CD4-positive, alpha-beta T cell treated with Interleukin-15 for 4 hours (primary cell): ENCODE data around the gene MIS18A.
A peak's percentile ranks its signal among the peaks of the same experiment; 100 is the strongest.
"Not testable (repeated sequence)": the region's sequence is repeated elsewhere in the genome, so short reads cannot be mapped to it uniquely, and the experiment has no call there.

Experiments used
- DNase-seq: peaks from one replicate; pipeline ENCODE4 v3.0.0-alpha.2; 2020; ENCODE audit warnings: low spot score

MIS18A gene

GRCh38 chr21:32278518-32279376, at the start of gene MIS18A:
TSS of gene MIS18A (minus strand) at chr21:32279049. CDS start at chr21:32279014, 35 bp downstream.
- DNase-seq, result peak; percentile 97

- no peak for DNase-seq
These were observed 49.7 kb upstream of the MIS18A start for GRCh38 chr21:32328595-32328994.

GRCh38 chr21:32325706-32326105, 46.9 kb upstream of the MIS18A start:
- DNase-seq, result no peak

GRCh38 chr21:32322676-32323075, 43.8 kb upstream of the MIS18A start:
- no peak for DNase-seq

GRCh38 chr21:32322103-32322502, 43.3 kb upstream of the MIS18A start:
- DNase-seq, result no peak

- DNase-seq, result no peak
These were observed 42.6 kb upstream of the MIS18A start for GRCh38 chr21:32321480-32321879.

- DNase-seq, result no peak
These were observed 41.9 kb upstream of the MIS18A start for GRCh38 chr21:32320726-32321125.

- no peak for DNase-seq
These were observed 41.2 kb upstream of the MIS18A start for GRCh38 chr21:32320059-32320458.

GRCh38 chr21:32319012-32319411, 40.2 kb upstream of the MIS18A start:
- no peak for DNase-seq

GRCh38 chr21:32317726-32318125, 38.9 kb upstream of the MIS18A start:
- no peak for DNase-seq

- DNase-seq, result no peak
These were observed 37.7 kb upstream of the MIS18A start for GRCh38 chr21:32316361-32317215.

GRCh38 chr21:32315511-32316281, 36.8 kb upstream of the MIS18A start:
- no peak for DNase-seq

- DNase-seq, result no peak
These were observed 36.0 kb upstream of the MIS18A start for GRCh38 chr21:32314806-32315205.

- no peak for DNase-seq
These were observed 34.1 kb upstream of the MIS18A start for GRCh38 chr21:32312976-32313375.

GRCh38 chr21:32312326-32312725, 33.5 kb upstream of the MIS18A start:
- DNase-seq, result no peak

GRCh38 chr21:32311621-32312020, 32.8 kb upstream of the MIS18A start:
- no peak for DNase-seq

- DNase-seq, result not testable (repeated sequence)
These were observed 32.1 kb upstream of the MIS18A start for GRCh38 chr21:32310976-32311375.

GRCh38 chr21:32309906-32310460, 31.1 kb upstream of the MIS18A start:
- no peak for DNase-seq

GRCh38 chr21:32308696-32309095, 29.8 kb upstream of the MIS18A start:
- no peak for DNase-seq

GRCh38 chr21:32307706-32308105, 28.9 kb upstream of the MIS18A start:
- no peak for DNase-seq

- DNase-seq, result no peak
These were observed 27.4 kb upstream of the MIS18A start for GRCh38 chr21:32306021-32306780.
